ENCODE measurements around the gene BBS9. TPM values are rescaled to one million over a fixed set of nuclear protein-coding genes. Genes with fewer than 3 reads are reported as not detected.
A peak's percentile ranks its signal among the peaks of the same experiment; 100 is the strongest.

Gene BBS9
- total and polyA plus RNA-seq, 9 of the 15 experiments (the other 6 are each of a cell fraction or from before 2014, with no cell fraction given) = 0.77 to 3.3 (median 2.4) TPM

- no peak overlapping the region for H3K4me3 ChIP-seq
- DNase-seq (ENCODE audit: extremely low read depth in 1 of 4, low spot score in 3 of 4) (no peak), ATAC-seq (no peak), FAIRE-seq (no peak)
- no peaks in the 10 kb centered on the region for H3K36me3 ChIP-seq (ENCODE audit: control insufficient read depth, insufficient read depth, low read length)
- H3K27me3 ChIP-seq (ENCODE audit: control insufficient read depth in 2 of 2, insufficient read depth in 2 of 2, low read length in 2 of 2) = no peaks in the 10 kb centered on the region
- H2AFZ ChIP-seq (ENCODE audit: low read depth, low read length) = no peak overlapping the region
- no peaks in the 10 kb centered on the region for H3K4me1 ChIP-seq (replicated peaks in 1 of 2; ENCODE audit: control insufficient read depth in 2 of 2, insufficient read depth in 2 of 2, low read length in 2 of 2)
- H3K9me1 ChIP-seq (ENCODE audit: control insufficient read depth, insufficient read depth, low read length) = no peaks in the 10 kb centered on the region
- no peak overlapping the region for H3K4me2 ChIP-seq (ENCODE audit: insufficient read depth, low read length)
- no TSS peak for BruUV-seq (replicated peaks)
- POLR2A ChIA-PET = no interaction called here
- H3K79me2 ChIP-seq (ENCODE audit: control insufficient read depth, insufficient read depth, low read length) = no peaks in the 10 kb centered on the region
- H3K9me3 ChIP-seq (replicated peaks; ENCODE audit: control insufficient read depth, insufficient read depth, low read depth, low read length) = 0 out of 2 replicates have a peak, but pooled peaks cover 3% of the 10 kb centered on the region
- TF ChIP-seq, protein P1, sequence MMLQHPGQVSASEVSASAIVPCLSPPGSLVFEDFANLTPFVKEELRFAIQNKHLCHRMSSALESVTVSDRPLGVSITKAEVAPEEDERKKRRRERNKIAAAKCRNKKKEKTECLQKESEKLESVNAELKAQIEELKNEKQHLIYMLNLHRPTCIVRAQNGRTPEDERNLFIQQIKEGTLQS (IDR thresholded peaks at IDR 0.05) = 0 out of 2 replicates have a peak, but pooled peaks have one; percentile 15
- TF ChIP-seq, protein P1 (CRISPR knock-in tag; conservative IDR thresholded peaks at IDR 0.05) = no peak
- TF ChIP-seq CEBPB (tag; IDR thresholded peaks at IDR 0.05) (peak; percentile 29; the same call in 1 of the 2 replicates), CEBPG (CRISPR knock-in tag; IDR thresholded peaks at IDR 0.05) (no peak), CEBPG (tag; conservative IDR thresholded peaks at IDR 0.05 in 1 of 2, IDR thresholded peaks at IDR 0.05 in 1 of 2) (0 out of 4 replicates have a peak, but pooled peaks of 1 of the 2 experiments have one; percentile 30), ZNF239 (CRISPR knock-in tag; IDR thresholded peaks at IDR 0.05) (no peak)
- in situ Hi-C loops (cut with MboI) = no loop called here
- CTCF ChIA-PET (ENCODE audit: low intra/inter-chr PET ratio) = no interaction called here
- H4K20me1 ChIP-seq (replicated peaks; ENCODE audit: control insufficient read depth, insufficient read depth, low read length) = no peaks in the 10 kb centered on the region
- WGBS (ENCODE audit: insufficient coverage, low coverage, missing lambda C conversion rate) = 10% methylated on average over 2 of the region's 2 CpGs
- H3K9ac ChIP-seq (ENCODE audit: insufficient read depth in 1 of 2, low read depth in 2 of 2, low read length in 2 of 2) = no peak overlapping the region
- no peak overlapping the region for H3K27ac ChIP-seq (ENCODE audit: extremely low read depth, low read depth, low read length)
- intact Hi-C loops (cut with micrococcal nuclease) = no loop called here
Measured at GRCh38 chr7:33195264-33195663, 65.9 kb downstream of the BBS9 start.

All from K562 (cell line).